OCI-LY7 (cell line): ENCODE measurements around the gene RPA3. TPM values are rescaled to one million over a fixed set of nuclear protein-coding genes. Genes with fewer than 3 reads are reported as not detected.

Experiments used
- BruUV-seq: library from RNA; stranded (reverse); fragments of 400-500 nt; replicated peaks from 2 replicates; lab custom pipeline; 2021; lab: Mats Ljungman, UMichigan
- CTCF ChIA-PET: fragments of 300-600 bp; sonication (Branson Sonifier 250); formaldehyde crosslinking; loops from one replicate; lab custom pipeline; 2022; ENCODE audit warnings: antibody characterized with exemption; ENCODE audit not compliant: unreplicated experiment; lab: Charles Lee
- POLR2A ChIA-PET: fragments of 300-600 bp; sonication (Branson Sonifier 250); formaldehyde crosslinking; loops from one replicate; lab custom pipeline; 2022; ENCODE audit warnings: antibody characterized with exemption; lab: Charles Lee
- DNase-seq: peaks from one replicate; pipeline ENCODE4 v3.0.0-alpha.2; 2015; ENCODE audit warnings: low spot score
- H2AFZ ChIP-seq: fragments of 200-600 bp; sonication (generic), shearing (Covaris generic); 2 replicates; pipeline ENCODE4 v1.6.1; 2014; ENCODE audit warnings: mild to moderate bottlenecking, antibody characterized with exemption, low read length, moderate library complexity
- H3K27ac ChIP-seq: fragments of 200-600 bp; sonication (generic); 2 replicates; pipeline ENCODE4 v1.5.1; 2014; ENCODE audit warnings: mixed run types, low read depth, mild to moderate bottlenecking, moderate library complexity, low read length, inconsistent platforms; ENCODE audit not compliant: poor library complexity, severe bottlenecking
- H3K36me3 ChIP-seq: fragments of 200-600 bp; sonication (generic); 2 replicates; pipeline ENCODE4 v1.6.1; 2014; ENCODE audit warnings: mild to moderate bottlenecking, antibody characterized with exemption, low read length, moderate library complexity, mixed read lengths; ENCODE audit not compliant: insufficient read depth
- H3K4me1 ChIP-seq: fragments of 200-600 bp; sonication (generic); 2 replicates; pipeline ENCODE4 v1.5.1; 2014; ENCODE audit warnings: mild to moderate bottlenecking, low read length; ENCODE audit not compliant: insufficient read depth, poor library complexity, severe bottlenecking
- H3K4me2 ChIP-seq: fragments of 200-600 bp; sonication (generic); 2 replicates; pipeline ENCODE4 v1.6.1; 2014; ENCODE audit warnings: mild to moderate bottlenecking, low read length
- H3K4me3 ChIP-seq: fragments of 200-600 bp; sonication (generic); 2 replicates; pipeline ENCODE4 v1.5.1; 2014; ENCODE audit warnings: mild to moderate bottlenecking, low read depth, low read length; ENCODE audit not compliant: poor library complexity, severe bottlenecking
- H3K79me2 ChIP-seq: fragments of 200-600 bp; sonication (generic); 2 replicates; pipeline ENCODE4 v1.6.1; 2016; ENCODE audit warnings: low read depth, mild to moderate bottlenecking, low read length, moderate library complexity, mixed read lengths; ENCODE audit not compliant: insufficient read depth
- H3K9me2 ChIP-seq: fragments of 200-600 bp; sonication (generic); 2 replicates; pipeline ENCODE4 v1.6.1; 2016; ENCODE audit warnings: mild to moderate bottlenecking, low read length, mixed read lengths; ENCODE audit not compliant: insufficient read depth
- H3K9me3 ChIP-seq: fragments of 200-600 bp; sonication (generic); 2 replicates; pipeline ENCODE4 v1.6.1; 2014; ENCODE audit warnings: mild to moderate bottlenecking, mixed run types, low read length, mixed read lengths
- H4K20me1 ChIP-seq: fragments of 200-600 bp; sonication (generic); 2 replicates; pipeline ENCODE4 v1.6.1; 2014; ENCODE audit warnings: mild to moderate bottlenecking, antibody characterized with exemption, low read length, moderate library complexity, mixed read lengths; ENCODE audit not compliant: insufficient read depth
- CTCF ChIP-seq: fragments of 200-600 bp; sonication (generic); conservative IDR thresholded peaks from 2 replicates; pipeline ENCODE4 v1.5.1; 2014; ENCODE audit warnings: mild to moderate bottlenecking, antibody characterized with exemption, low read length, moderate library complexity, mixed read lengths
- EZH2phosphoT487 ChIP-seq: fragments of 200-600 bp; sonication (generic); IDR thresholded peaks from 2 replicates; pipeline ENCODE4 v1.6.1; 2018; ENCODE audit warnings: low read depth, borderline replicate concordance, mild to moderate bottlenecking, mixed run types, antibody characterized with exemption, low read length, moderate library complexity, mixed read lengths
- intact Hi-C: fragments of 100-400 bp; cut with micrococcal nuclease; formaldehyde crosslinking; loops from one replicate; pipeline ENCODE4 v1.10.0; 2022; ENCODE audit not compliant: unreplicated experiment
- total RNA-seq, 2 experiments: library from RNA; depleted of rRNA in 1 of 2; stranded (reverse); fragments of >200 nt in 1 of 2; shearing (Covaris generic) in 1 of 2; gene quantifications; 2 replicates each; pipeline ENCODE4 v1.2.3, GENCODE V29; 2014 to 2022

The RPA3 gene
- total RNA-seq, 2 experiments from 2014 or later: 66.3 to 111 TPM

GRCh38 chr7:7617550-7617949, 100.9 kb downstream of the RPA3 start:
- Histone ChIP-seq H4K20me1 (no peaks in the 10 kb centered on the region), H3K4me2 (no peak overlapping the region), H3K4me3 (no peak overlapping the region), H3K79me2 (no peaks in the 10 kb centered on the region), H3K36me3 (no peaks in the 10 kb centered on the region), H3K4me1 (no peaks in the 10 kb centered on the region), H3K9me3 (no peaks in the 10 kb centered on the region), H3K27ac (no peak overlapping the region), H3K9me2 (no peaks in the 10 kb centered on the region), H2AFZ (no peak overlapping the region)
- no peak for DNase-seq
- ChIA-PET POLR2A (no interaction called here), CTCF (no interaction called here)
- BruUV-seq: no TSS peak
- TF ChIP-seq EZH2phosphoT487 (no peak), CTCF (no peak)
- intact Hi-C loops: no loop called here

DNA sequence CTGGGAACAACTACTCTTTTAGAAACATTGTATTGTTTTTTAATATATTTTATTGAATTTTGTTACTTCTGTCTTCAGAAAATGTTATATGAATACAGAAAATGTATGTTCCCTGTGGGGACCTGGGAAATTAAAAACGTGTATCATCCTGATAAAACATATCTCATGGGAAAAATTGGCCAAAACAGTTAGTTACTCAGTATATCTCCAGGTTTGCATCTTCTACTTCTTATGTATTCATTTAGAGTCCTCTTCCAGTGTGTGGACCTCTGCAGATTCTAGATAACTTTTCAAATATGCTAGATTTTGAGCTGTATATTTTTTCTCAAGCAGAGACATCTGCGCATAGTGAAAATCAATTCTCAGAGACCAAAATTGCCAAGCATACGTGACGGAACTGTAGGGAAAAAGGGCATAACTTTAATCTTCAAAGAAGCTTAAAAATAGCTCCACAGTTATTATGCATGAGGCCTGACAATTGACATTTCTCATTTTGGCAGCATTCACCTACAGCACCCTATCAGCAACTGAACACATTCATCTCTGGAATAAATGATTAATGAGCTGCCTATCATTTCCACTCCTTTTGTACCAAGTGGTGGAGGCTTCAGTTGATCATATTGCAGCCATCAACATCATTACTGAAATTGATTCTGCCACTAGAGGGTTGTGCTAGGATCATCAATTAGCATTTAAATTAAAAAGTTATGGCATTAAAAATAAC, 104.2 kb downstream of the RPA3 start:
- Histone ChIP-seq H3K9me3 (no peaks in the 10 kb centered on the region), H3K9me2 (no peaks in the 10 kb centered on the region), H4K20me1 (no peaks in the 10 kb centered on the region), H2AFZ (no peak overlapping the region), H3K27ac (no peak overlapping the region), H3K4me3 (no peak overlapping the region), H3K4me1 (no peaks in the 10 kb centered on the region), H3K4me2 (no peak overlapping the region), H3K79me2 (no peaks in the 10 kb centered on the region), H3K36me3 (no peaks in the 10 kb centered on the region)
- no peak for TF ChIP-seq CTCF
- TF ChIP-seq EZH2phosphoT487: no peak
- ChIA-PET CTCF (no interaction called here), POLR2A (interaction anchor here (1.5 kb wide), 1 partner anchor 10 kb away, joined by 4 read pairs; no protein-coding TSS in a partner anchor)
- BruUV-seq: no TSS peak
- DNase-seq: no peak
- intact Hi-C loops: no loop called here

DNA sequence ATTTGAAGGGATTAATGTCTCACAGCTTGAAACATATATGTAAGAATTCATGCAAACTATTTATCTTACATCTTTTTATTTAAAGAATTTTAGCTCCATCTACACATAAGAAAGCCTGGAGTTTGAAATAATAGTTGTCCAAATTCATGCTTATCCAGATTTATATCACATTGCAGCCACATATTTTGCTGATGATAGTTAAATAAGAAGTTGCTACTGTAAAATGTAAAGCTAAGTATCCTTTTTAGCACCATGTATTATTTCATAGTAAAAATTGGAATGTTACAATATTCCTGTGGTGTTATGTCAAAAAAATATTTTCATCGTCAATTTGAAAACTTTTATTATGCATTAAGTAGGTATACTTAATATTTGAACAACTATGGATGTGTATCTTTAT, 105.2 kb downstream of the RPA3 start:
- Histone ChIP-seq H3K4me1 (no peaks in the 10 kb centered on the region), H3K36me3 (no peaks in the 10 kb centered on the region), H4K20me1 (no peaks in the 10 kb centered on the region), H3K4me3 (no peak overlapping the region), H3K79me2 (no peaks in the 10 kb centered on the region), H3K27ac (no peak overlapping the region), H3K9me3 (no peaks in the 10 kb centered on the region), H2AFZ (no peak overlapping the region), H3K9me2 (no peaks in the 10 kb centered on the region), H3K4me2 (no peak overlapping the region)
- ChIA-PET POLR2A (interaction anchor here (0.6 to 1.2 kb wide), 5 partner anchors 11 to 801 kb away, joined by 3 to 5 read pairs (median 3); no protein-coding TSS in a partner anchor), CTCF (no interaction called here)
- TF ChIP-seq EZH2phosphoT487: no peak
- TF ChIP-seq CTCF: no peak
- no TSS peak for BruUV-seq
- intact Hi-C loops: no loop called here
- DNase-seq: no peak
